HG03097 (cell line): Measurements from ENCODE around the gene GBP3.
"Not testable (repeated sequence)": the region's sequence is repeated elsewhere in the genome, so short reads cannot be mapped to it uniquely, and the experiment has no call there.

Source experiments
- ATAC-seq: cut with Tn5 transposase; IDR thresholded peaks from one replicate; pipeline ENCODE4 v1.9.1; 2021; ENCODE audit not compliant: unreplicated experiment, low FRiP score

Gene GBP3

DNA sequence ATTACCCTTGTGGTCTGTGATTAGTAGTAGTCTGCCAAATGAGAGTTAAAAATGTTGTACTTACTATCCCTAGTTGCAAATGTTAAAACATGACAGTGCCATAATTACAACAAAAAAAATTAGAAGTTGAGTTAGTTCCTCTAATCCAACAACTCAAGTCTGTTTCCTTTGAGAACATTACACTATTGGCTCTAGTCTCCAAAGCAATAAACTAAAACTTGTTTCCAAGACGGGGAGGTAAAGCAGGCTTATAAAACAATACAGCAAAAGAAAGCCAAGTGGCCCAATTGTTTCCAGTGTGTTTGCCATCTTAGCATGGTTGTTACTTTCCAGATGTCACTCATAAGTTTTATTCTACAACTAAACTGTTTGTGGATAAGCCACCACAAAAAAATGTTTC, 41.8 kb downstream of the GBP3 start:
- no peak for ATAC-seq

- ATAC-seq, result no peak
Measured at GRCh38 chr1:88979749-88980116, 42.9 kb downstream of the GBP3 start.

- ATAC-seq, result no peak
Measured at GRCh38 chr1:88979054-88979748, 43.5 kb downstream of the GBP3 start.

DNA sequence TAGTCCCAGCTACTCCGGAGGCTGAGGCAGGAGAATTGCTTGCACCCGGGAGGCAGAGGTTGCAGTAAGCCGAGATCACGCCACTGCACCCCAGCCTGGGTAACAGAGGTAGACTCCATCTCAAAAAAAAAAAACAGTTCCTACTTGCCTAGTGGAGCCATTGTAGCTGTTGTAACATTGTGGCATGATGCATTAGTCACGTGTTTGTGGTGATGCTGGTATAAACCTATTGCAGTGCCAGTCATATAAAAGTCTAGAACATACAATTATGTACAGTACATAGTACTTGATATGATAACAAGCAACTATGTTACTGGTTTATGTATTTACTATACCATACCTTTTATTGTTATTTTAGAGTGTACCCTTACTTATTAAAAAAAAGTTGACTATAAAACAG, 46.4 kb downstream of the GBP3 start:
- no peak for ATAC-seq

GRCh38 chr1:88974616-88975172, 48.0 kb downstream of the GBP3 start:
- not testable (repeated sequence) for ATAC-seq

DNA sequence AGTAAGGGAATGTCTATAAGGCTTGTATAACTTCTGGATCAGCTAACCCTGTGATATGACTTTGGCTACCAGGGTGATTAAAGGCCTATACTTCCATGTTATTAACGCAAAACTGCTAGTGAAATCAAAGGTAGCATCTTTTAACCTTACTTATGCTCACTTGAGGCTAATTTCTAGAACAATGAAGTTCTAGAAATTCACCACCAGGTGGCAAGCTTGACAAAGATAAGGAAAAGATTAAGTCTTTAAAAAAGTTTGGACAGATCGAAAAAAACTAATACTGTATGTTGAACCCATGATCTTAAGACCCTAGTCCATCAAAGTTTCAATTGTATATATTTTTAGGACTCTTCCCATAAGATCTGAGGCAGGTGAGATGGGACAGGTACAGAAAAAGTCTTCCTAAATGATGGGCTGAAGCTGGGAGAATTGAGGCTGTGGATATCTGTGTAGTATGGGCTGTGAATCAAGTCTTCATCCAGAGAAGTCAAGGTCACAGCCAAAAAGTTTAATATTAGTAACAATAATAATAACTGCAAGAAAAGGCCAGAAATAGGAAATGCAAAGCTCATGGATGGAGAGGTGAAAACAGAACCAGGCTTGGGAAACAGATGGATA, 49.0 kb downstream of the GBP3 start:
- ATAC-seq, result no peak

- ATAC-seq, result no peak
Measured at GRCh38 chr1:88961647-88962275, 60.9 kb downstream of the GBP3 start.

GRCh38 chr1:88961081-88961480, 61.6 kb downstream of the GBP3 start:
- no peak for ATAC-seq
